HepG2 (cell line): Measurements from ENCODE around the gene TSHZ2. TPM values are rescaled to one million over a fixed set of nuclear protein-coding genes. Genes with fewer than 3 reads are reported as not detected.

Experiments used
- ATAC-seq: fragments of 200-7000 bp; cut with Tn5 transposase; 3 replicates; pipeline ENCODE4 v1.9.1; 2020; ENCODE audit warnings: mild to moderate bottlenecking, moderate library complexity
- BruUV-seq: library from RNA; stranded (reverse); fragments of 400-500 nt; replicated peaks from 2 replicates; lab custom pipeline; 2021; lab: Mats Ljungman, UMichigan
- CTCF ChIA-PET: fragments of 300-600 bp; formaldehyde crosslinking; extraction: SDS; loops from one replicate; lab custom pipeline; 2021; ENCODE audit warnings: low total read pairs, inconsistent platforms, low intra/inter-chr PET ratio; lab: Yijun Ruan, JAX
- POLR2A ChIA-PET: fragments of 350-600 bp; sonication (Branson Sonifier 250); formaldehyde crosslinking; loops from one replicate; lab custom pipeline; 2020; ENCODE audit warnings: antibody characterized with exemption, inconsistent platforms; lab: Yijun Ruan, JAX
- DNase-seq: peaks from one replicate; pipeline ENCODE4 v3.0.0-alpha.2; 2015; ENCODE audit warnings: low spot score
- FAIRE-seq: peaks from 3 replicates; lab custom pipeline; 2011; peaks lifted over from hg19 to GRCh38; lab: Jason Lieb, UNC
- H2AFZ ChIP-seq: one replicate; pipeline ENCODE4 v1.6.1; 2011; ENCODE audit warnings: low read length, inconsistent platforms
- H3K27ac ChIP-seq: fragments of 300-600 bp; 3 replicates; pipeline ENCODE4 v1.8.0; 2011; ENCODE audit warnings: mixed run types, mild to moderate bottlenecking, mixed read lengths, low read length, inconsistent platforms; ENCODE audit not compliant: insufficient read depth; ENCODE audit errors: extremely low read length
- H3K27me3 ChIP-seq, 2 experiments: fragments of 200-600 bp in 1 of 2; 2 replicates in 1 of 2; 3 replicates in 1 of 2; pipeline versions ENCODE4 v1.6.0 to v1.8.0; 2011; ENCODE audit warnings: low read length in 2 of 2, mild to moderate bottlenecking in 2 of 2, moderate library complexity in 2 of 2, inconsistent platforms in 1 of 2; ENCODE audit not compliant: insufficient read depth in 2 of 2, control insufficient read depth in 1 of 2
- H3K36me3 ChIP-seq, 2 experiments: fragments of 200-600 bp in 1 of 2; replicated peaks in 1 of 2; 2 replicates in 1 of 2; 3 replicates in 1 of 2; pipeline versions ENCODE4 v1.5.1 to v1.8.0; 2011; ENCODE audit warnings: low read length in 2 of 2, inconsistent platforms in 1 of 2; ENCODE audit not compliant: insufficient read depth in 2 of 2, control insufficient read depth in 1 of 2
- H3K4me1 ChIP-seq: 2 replicates; pipeline ENCODE4 v1.5.1; 2012; ENCODE audit warnings: low read length, inconsistent platforms; ENCODE audit not compliant: insufficient read depth
- H3K4me2 ChIP-seq: 2 replicates; pipeline ENCODE4 v1.6.0; 2011; ENCODE audit warnings: low read depth, low read length, inconsistent platforms
- H3K4me3 ChIP-seq, 3 experiments: fragments of 200-600 bp in 1 of 3; sonication (generic), shearing (Covaris generic) in 1 of 3; replicated peaks in 1 of 3; 2 replicates each; pipeline ENCODE4 v1.5.1; 2011 to 2016; ENCODE audit warnings: low read length in 3 of 3, inconsistent platforms in 2 of 3, low read depth in 2 of 3, mild to moderate bottlenecking in 2 of 3, control low read depth in 1 of 3, mixed read lengths in 1 of 3; ENCODE audit not compliant: insufficient read depth in 1 of 3
- H3K79me2 ChIP-seq: one replicate; pipeline ENCODE4 v1.6.1; 2011; ENCODE audit warnings: low read length, inconsistent platforms; ENCODE audit not compliant: insufficient read depth
- H3K9ac ChIP-seq: 2 replicates; pipeline ENCODE4 v1.6.0; 2011; ENCODE audit warnings: mild to moderate bottlenecking, low read depth, low read length, inconsistent platforms; ENCODE audit not compliant: insufficient read depth
- H3K9me3 ChIP-seq: 2 replicates; pipeline ENCODE4 v1.5.1; 2012; ENCODE audit warnings: mild to moderate bottlenecking, low read length
- H4K20me1 ChIP-seq: 2 replicates; pipeline ENCODE4 v1.6.0; 2011; ENCODE audit warnings: inconsistent platforms, mild to moderate bottlenecking, low read length, moderate library complexity; ENCODE audit not compliant: insufficient read depth
- ARID3A ChIP-seq: IDR thresholded peaks from 2 replicates; pipeline ENCODE4 v1.6.1; 2012; ENCODE audit warnings: low read depth, low read length, improper control_type of control experiment
- ATF1 ChIP-seq: IDR thresholded peaks from 2 replicates; pipeline ENCODE4 v1.6.1; 2016; ENCODE audit warnings: mild to moderate bottlenecking, control low read depth
- CTCF ChIP-seq: sonication (generic); formaldehyde crosslinking; IDR thresholded peaks from 2 replicates; pipeline ENCODE4 v1.5.0; 2020; ENCODE audit warnings: mild to moderate bottlenecking, missing genetic modification reagents, moderate library complexity
- EP300 ChIP-seq, 3 experiments: sonication (generic) in 1 of 3; formaldehyde crosslinking in 1 of 3; IDR thresholded peaks; 2 replicates each; pipeline versions ENCODE4 v1.5.1 to v1.6.1; 2011 to 2020; ENCODE audit warnings: low read depth in 2 of 3, low read length in 2 of 3, borderline replicate concordance in 1 of 3, improper control_type of control experiment in 1 of 3, mild to moderate bottlenecking in 1 of 3, missing genetic modification reagents in 1 of 3, moderate library complexity in 1 of 3
- HOXD1 ChIP-seq: sonication (generic); formaldehyde crosslinking; IDR thresholded peaks from 2 replicates; pipeline ENCODE4 v1.5.0; 2020; ENCODE audit warnings: missing genetic modification reagents
- ISL2 ChIP-seq: sonication (generic); formaldehyde crosslinking; IDR thresholded peaks from 2 replicates; pipeline ENCODE4 v1.5.0; 2020; ENCODE audit warnings: missing genetic modification reagents
- KLF16 ChIP-seq, 2 experiments: sonication (generic) in 1 of 2; formaldehyde crosslinking in 1 of 2; IDR thresholded peaks; 2 replicates each; pipeline versions ENCODE4 v1.6.1 to v1.8.0; 2016 to 2023; ENCODE audit warnings: missing genetic modification reagents in 2 of 2, missing compliant biosample characterization in 1 of 2
- KLF9 ChIP-seq: IDR thresholded peaks from 2 replicates; pipeline ENCODE4 v1.6.1; 2016; ENCODE audit warnings: low read depth
- NR2F1 ChIP-seq, 2 experiments: fragments of 450-650 bp in 1 of 2; formaldehyde crosslinking in 1 of 2; IDR thresholded peaks; 2 replicates each; pipeline versions ENCODE4 v1.5.0 to v1.6.1; 2016 to 2020; ENCODE audit warnings: mild to moderate bottlenecking in 1 of 2, missing compliant biosample characterization in 1 of 2, missing genetic modification reagents in 1 of 2, moderate library complexity in 1 of 2
- RBM39 ChIP-seq: fragments of 200-400 bp; formaldehyde crosslinking; IDR thresholded peaks from one replicate; pipeline ENCODE4 v1.6.1; 2018; ENCODE audit warnings: antibody characterized with exemption, mild to moderate bottlenecking, low read depth, low read length; ENCODE audit not compliant: poor library complexity, severe bottlenecking
- SRY ChIP-seq: sonication (generic); formaldehyde crosslinking; IDR thresholded peaks from 2 replicates; pipeline ENCODE4 v1.8.0; 2022; ENCODE audit warnings: mild to moderate bottlenecking, missing genetic modification reagents
- TBX3 ChIP-seq: fragments of 450-650 bp; IDR thresholded peaks from 2 replicates; pipeline ENCODE4 v1.6.1; 2017; ENCODE audit warnings: antibody characterized with exemption, mild to moderate bottlenecking, inconsistent platforms, borderline replicate concordance
- ZBTB7B ChIP-seq: sonication (generic); formaldehyde crosslinking; IDR thresholded peaks from 2 replicates; pipeline ENCODE4 v1.4.0; 2020; ENCODE audit warnings: missing genetic modification reagents
- ZEB1 ChIP-seq: IDR thresholded peaks from 2 replicates; pipeline ENCODE4 v1.6.1; 2012; ENCODE audit warnings: mild to moderate bottlenecking, low read depth, inconsistent platforms; ENCODE audit not compliant: insufficient replicate concordance
- ZNF383 ChIP-seq: sonication (generic); formaldehyde crosslinking; IDR thresholded peaks from 2 replicates; pipeline ENCODE4 v1.4.0; 2020; ENCODE audit warnings: missing genetic modification reagents, mild to moderate bottlenecking, borderline replicate concordance
- ZNF672 ChIP-seq: sonication (generic); formaldehyde crosslinking; IDR thresholded peaks from 2 replicates; pipeline ENCODE4 v1.8.1; 2022; ENCODE audit warnings: missing genetic modification reagents
- ZNF83 ChIP-seq: sonication (generic); formaldehyde crosslinking; IDR thresholded peaks from 2 replicates; pipeline ENCODE4 v1.4.0; 2020; ENCODE audit warnings: missing genetic modification reagents, mild to moderate bottlenecking, borderline replicate concordance
- WGBS: methylation state at CpG from one replicate; pipeline ENCODE4 v1.1.6; 2017; ENCODE audit warnings: low lambda C conversion rate; 5-methylcytosine and 5-hydroxymethylcytosine counted together
- in situ Hi-C: cut with HindIII; loops from 2 replicates; pipeline ENCODE4 v1.10.0; 2017; ENCODE audit warnings: low pct_unique_long_range_greater_than_20kb; ENCODE audit not compliant: extremely low pct_ligation_motif_present
- intact Hi-C: fragments of 100-400 bp; cut with micrococcal nuclease; formaldehyde crosslinking; loops from one replicate; pipeline ENCODE4 v1.10.0; 2022; ENCODE audit not compliant: unreplicated experiment
- polyA plus RNA-seq, 8 experiments: library from polyadenylated mRNA; depleted of rRNA in 3 of 8; stranded (reverse) in 7 of 8; unstranded in 1 of 8; fragments of >200 nt; fragmentation: Illumina TruSeq in 4 of 8; extraction: Trizol in 4 of 8; gene quantifications; 2 replicates each; pipeline versions ENCODE4 v1.2.1 to v1.2.3, GENCODE V29; 2011 to 2016; ENCODE audit warnings: low read depth in 4 of 8, missing spikeins in 1 of 8, mixed read lengths in 1 of 8; ENCODE audit not compliant: insufficient read depth in 1 of 8
- total RNA-seq, 5 experiments: library from RNA; depleted of rRNA; stranded (reverse); fragments of >200 nt; fragmentation: Illumina TruSeq; extraction: Trizol; gene quantifications; 2 replicates each; pipeline ENCODE4 v1.2.3, GENCODE V29; 2016; ENCODE audit warnings: low read depth in 1 of 5
- TF ChIP-seq, protein P1 (sequence below): sonication (generic); formaldehyde crosslinking; IDR thresholded peaks from 2 replicates; pipeline ENCODE4 v1.5.1; 2020; ENCODE audit warnings: mild to moderate bottlenecking, missing genetic modification reagents

The TSHZ2 gene
- total and polyA plus RNA-seq, 2 of the 13 experiments (the other 11 are each of a cell fraction or from before 2014, with no cell fraction given) = 0.01 TPM; not detected in 1

DNA sequence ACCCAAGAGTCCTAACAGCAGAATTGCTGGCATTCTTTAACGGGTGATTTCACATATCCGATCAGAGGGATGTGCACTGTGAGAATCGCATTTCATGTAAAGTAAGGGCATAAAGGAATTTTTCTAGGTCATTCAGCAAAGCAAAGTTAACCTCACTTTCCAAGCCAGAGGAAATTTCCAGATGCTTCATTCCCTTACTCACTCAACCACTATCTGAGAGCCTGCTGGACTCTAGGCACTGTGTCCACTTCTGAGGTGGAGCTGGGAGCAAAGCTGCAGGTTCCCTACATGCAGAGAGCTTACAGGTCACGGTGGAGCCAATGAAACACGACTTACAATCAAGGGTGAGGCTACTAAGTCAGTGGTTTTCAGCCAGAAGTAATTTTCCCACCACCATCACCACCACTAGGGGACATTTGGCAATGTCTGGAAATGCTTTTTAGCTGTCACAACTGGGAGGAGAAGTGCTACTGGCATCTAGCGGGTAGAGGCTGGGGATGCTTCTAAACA lies 34.5 kb upstream of the TSHZ2 start:
- H3K9me3 ChIP-seq = no peaks in the 10 kb centered on the region
- ATAC-seq (peak; percentile 97), DNase-seq (peak; percentile 58), FAIRE-seq (peak; percentile 50)
- H3K36me3 ChIP-seq = no peaks in the 10 kb centered on the region
- H3K4me2 ChIP-seq = no peak overlapping the region
- H4K20me1 ChIP-seq = no peaks in the 10 kb centered on the region
- H3K9ac ChIP-seq = no peak overlapping the region
- ChIA-PET POLR2A (no interaction called here), CTCF (interaction anchor here (1.7 kb wide), 1 partner anchor 279 kb away, joined by 6 read pairs; no protein-coding TSS in a partner anchor)
- no peaks in the 10 kb centered on the region; a peak in 1 of 5 replicates for H3K27me3 ChIP-seq
- in situ Hi-C loops (no loop called here), intact Hi-C loops (no loop called here)
- BruUV-seq = no TSS peak
- H3K79me2 ChIP-seq = no peaks in the 10 kb centered on the region
- no peak overlapping the region for H3K27ac ChIP-seq
- WGBS = 22% methylated on average over 6 of the region's 6 CpGs
- no peak overlapping the region for H3K4me3 ChIP-seq
- no peak overlapping the region for H2AFZ ChIP-seq
- no peaks in the 10 kb centered on the region; the same call in 1 of the 2 replicates for H3K4me1 ChIP-seq
- 0 out of 4 replicates have a peak, but pooled peaks of 1 of the 2 experiments have one; percentile 29 for TF ChIP-seq KLF16 (CRISPR knock-in tag; IDR thresholded peaks at IDR 0.05)
- TF ChIP-seq CTCF (CRISPR knock-in tag) = peak; percentile 55
- no peak for TF ChIP-seq ATF1 (CRISPR knock-in tag)
- TF ChIP-seq ZBTB7B = peak; percentile 40; the same call in 1 of the 2 replicates
- no peak for TF ChIP-seq HOXD1 (CRISPR knock-in tag)
- no peak for TF ChIP-seq ZEB1
- no peak for TF ChIP-seq SRY
- no peak for TF ChIP-seq ZNF83 (CRISPR knock-in tag)
- TF ChIP-seq, protein P1, sequence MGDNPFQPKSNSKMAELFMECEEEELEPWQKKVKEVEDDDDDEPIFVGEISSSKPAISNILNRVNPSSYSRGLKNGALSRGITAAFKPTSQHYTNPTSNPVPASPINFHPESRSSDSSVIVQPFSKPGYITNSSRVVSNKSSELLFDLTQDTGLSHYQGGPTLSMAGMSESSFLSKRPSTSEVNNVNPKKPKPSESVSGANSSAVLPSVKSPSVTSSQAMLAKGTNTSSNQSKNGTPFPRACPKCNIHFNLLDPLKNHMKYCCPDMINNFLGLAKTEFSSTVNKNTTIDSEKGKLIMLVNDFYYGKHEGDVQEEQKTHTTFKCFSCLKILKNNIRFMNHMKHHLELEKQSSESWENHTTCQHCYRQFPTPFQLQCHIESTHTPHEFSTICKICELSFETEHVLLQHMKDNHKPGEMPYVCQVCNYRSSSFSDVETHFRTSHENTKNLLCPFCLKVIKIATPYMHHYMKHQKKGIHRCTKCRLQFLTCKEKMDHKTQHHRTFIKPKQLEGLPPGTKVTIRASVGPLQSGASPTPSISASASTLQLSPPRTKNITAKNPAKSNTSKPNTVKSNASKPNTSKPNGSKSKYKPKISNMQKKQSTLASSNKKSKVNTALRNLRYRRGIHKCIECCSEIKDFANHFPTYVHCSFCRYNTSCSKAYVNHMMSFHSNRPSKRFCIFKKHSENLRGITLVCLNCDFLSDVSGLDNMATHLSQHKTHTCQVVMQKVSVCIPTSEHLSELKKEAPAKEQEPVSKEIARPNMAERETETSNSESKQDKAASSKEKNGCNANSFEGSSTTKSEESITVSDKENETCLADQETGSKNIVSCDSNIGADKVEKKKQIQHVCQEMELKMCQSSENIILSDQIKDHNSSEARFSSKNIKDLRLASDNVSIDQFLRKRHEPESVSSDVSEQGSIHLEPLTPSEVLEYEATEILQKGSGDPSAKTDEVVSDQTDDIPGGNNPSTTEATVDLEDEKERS = peak; percentile 69; the same call in 1 of the 2 replicates
- 0 out of 2 replicates have a peak, but pooled peaks have one; percentile 28 for TF ChIP-seq ISL2
- no peak for TF ChIP-seq RBM39
- TF ChIP-seq ZNF383 (CRISPR knock-in tag) = no peak
- TF ChIP-seq NR2F1 (CRISPR knock-in tag; IDR thresholded peaks at IDR 0.05) = no peak
- peak; percentile 30; the same call in 1 of the 2 replicates for TF ChIP-seq ARID3A
- TF ChIP-seq ZNF672 (CRISPR knock-in tag) = no peak
- no peak for TF ChIP-seq EP300 (IDR thresholded peaks at IDR 0.05; ENCODE audit: low read depth in 2 of 2, low read length in 2 of 2)
- TF ChIP-seq EP300 (CRISPR knock-in tag; IDR thresholded peaks at IDR 0.05; ENCODE audit: borderline replicate concordance) = peak; percentile 34; the same call in 1 of the 2 replicates
- TF ChIP-seq KLF9 (CRISPR knock-in tag) = no peak
- TF ChIP-seq TBX3 = no peak
